NCI-H2227 (cell line): ENCODE measurements around the gene NPLOC4.

Experiments
- DNase-seq: peaks from one replicate; lab custom pipeline; 2025; ENCODE audit not compliant: unreplicated experiment; lab: John Stamatoyannopoulos, UW

The NPLOC4 gene

GRCh38 chr17:81636505-81637288 lies at the start of gene NPLOC4, which contains the start of gene TSPAN10:
NPLOC4 (minus strand) TSS chr17:81637112; CDS start chr17:81636930, 182 bp downstream.
TSPAN10 (plus strand) TSS chr17:81637196; CDS start chr17:81642413, 5,217 bp downstream.
- DNase-seq: peak; percentile 93

- no peak for DNase-seq
Observed at GRCh38 chr17:81686614-81687013, 49.7 kb upstream of the NPLOC4 start.

GRCh38 chr17:81685108-81685507 lies 48.2 kb upstream of the NPLOC4 start:
- DNase-seq: no peak

- no peak for DNase-seq
Observed at GRCh38 chr17:81684442-81684911, 47.6 kb upstream of the NPLOC4 start.

- DNase-seq: peak; percentile 100
Observed at GRCh38 chr17:81683584-81684441, 46.9 kb upstream of the NPLOC4 start, which contains the start of the genes ARL16 and HGS. ARL16 (minus strand) TSS chr17:81683797; CDS start chr17:81683753, 44 bp downstream. HGS (plus strand) TSS chr17:81684011; CDS start chr17:81684067, 56 bp downstream.

GRCh38 chr17:81683208-81683583 lies 46.3 kb upstream of the NPLOC4 start:
- peak; percentile 63 for DNase-seq

- peak; percentile 56 for DNase-seq
Observed at GRCh38 chr17:81682565-81683207, 45.8 kb upstream of the NPLOC4 start.

GRCh38 chr17:81681672-81682071 lies 44.8 kb upstream of the NPLOC4 start:
- no peak for DNase-seq

GRCh38 chr17:81680150-81680549 lies 43.2 kb upstream of the NPLOC4 start:
- DNase-seq: no peak

GRCh38 chr17:81676906-81677305 lies 40.0 kb upstream of the NPLOC4 start:
- no peak for DNase-seq

GRCh38 chr17:81675515-81676221 lies 38.8 kb upstream of the NPLOC4 start:
- peak; percentile 50 for DNase-seq

- DNase-seq: no peak
Observed at GRCh38 chr17:81673561-81674258, 36.8 kb upstream of the NPLOC4 start.

- DNase-seq: no peak
Observed at GRCh38 chr17:81672954-81673353, 36.0 kb upstream of the NPLOC4 start.

GRCh38 chr17:81672504-81672903 lies 35.6 kb upstream of the NPLOC4 start:
- peak; percentile 21 for DNase-seq

GRCh38 chr17:81667754-81668153 lies 30.8 kb upstream of the NPLOC4 start:
- DNase-seq: no peak

- DNase-seq: peak; percentile 98
Observed at GRCh38 chr17:81666342-81667191, 29.7 kb upstream of the NPLOC4 start, which contains the start of the genes CCDC137 and OXLD1. CCDC137 (plus strand) TSS chr17:81666737; CDS start chr17:81666767, 30 bp downstream. OXLD1 (minus strand) TSS chr17:81666605; CDS start chr17:81666577, 28 bp downstream.

- DNase-seq: peak; percentile 84
Observed at GRCh38 chr17:81666092-81666341, 29.1 kb upstream of the NPLOC4 start.

- peak; percentile 69 for DNase-seq
Observed at GRCh38 chr17:81665205-81666091, 28.5 kb upstream of the NPLOC4 start.
